Kidney (tissue), 14 donors: ENCODE data around the gene C10orf143. TPM values are rescaled to one million over a fixed set of nuclear protein-coding genes. Genes with fewer than 3 reads are reported as not detected.

ENCODE experiments used
- DNase-seq, 5 donors: peaks; one replicate each; pipeline ENCODE4 v3.0.0-alpha.2; 2013 to 2020
- FAIRE-seq: peaks from 2 replicates; lab custom pipeline; 2012; peaks lifted over from hg19 to GRCh38; lab: Jason Lieb, UNC
- H3K27ac ChIP-seq, 2 donors: one replicate each; pipeline ENCODE4 v1.7.0; 2013; ENCODE audit warnings: low read depth in 2 of 2, low read length in 2 of 2, inconsistent platforms in 1 of 2
- H3K27me3 ChIP-seq: one replicate; pipeline ENCODE4 v1.7.1; 2013; ENCODE audit warnings: low read length, inconsistent platforms; ENCODE audit not compliant: control insufficient read depth, insufficient read depth
- H3K36me3 ChIP-seq, 3 donors: one replicate each; pipeline versions ENCODE4 v1.7.0 to v1.7.1; 2013; ENCODE audit warnings: low read length in 3 of 3, control low read depth in 1 of 3, inconsistent platforms in 1 of 3; ENCODE audit not compliant: insufficient read depth in 3 of 3, control insufficient read depth in 2 of 3
- H3K4me1 ChIP-seq, 3 donors: one replicate each; pipeline versions ENCODE4 v1.7.0 to v1.7.1; 2013; ENCODE audit warnings: low read length in 3 of 3, inconsistent platforms in 1 of 3, low read depth in 1 of 3; ENCODE audit not compliant: control insufficient read depth in 2 of 3, insufficient read depth in 2 of 3
- H3K4me3 ChIP-seq, 3 donors: one replicate each; pipeline versions ENCODE4 v1.7.0 to v1.8.1; 2013; ENCODE audit warnings: low read length in 3 of 3, control low read depth in 1 of 3, inconsistent platforms in 1 of 3
- H3K9ac ChIP-seq, 3 donors: one replicate each; pipeline versions ENCODE4 v1.7.0 to v1.7.1; 2013; ENCODE audit warnings: low read length in 3 of 3, control low read depth in 1 of 3, inconsistent platforms in 1 of 3
- H3K9me3 ChIP-seq, 3 donors: one replicate each; pipeline versions ENCODE4 v1.7.0 to v1.7.1; 2013; ENCODE audit warnings: low read length in 3 of 3, control low read depth in 1 of 3, inconsistent platforms in 1 of 3; ENCODE audit not compliant: control insufficient read depth in 2 of 3, insufficient read depth in 1 of 3
- CTCF ChIP-seq: IDR thresholded peaks from 3 replicates; pipeline ENCODE4 v1.5.1; 2012; ENCODE audit warnings: mild to moderate bottlenecking, moderate library complexity, borderline replicate concordance; ENCODE audit not compliant: insufficient read depth; ENCODE audit errors: extremely low read depth
- intact Hi-C: fragments of 100-400 bp; cut with DNase I; formaldehyde crosslinking; loops from one replicate; pipeline ENCODE4 v1.11.1; 2022
- polyA plus RNA-seq: library from polyadenylated mRNA; stranded (reverse); fragments of 350-450 nt; fragmentation: Illumina TruSeq; extraction: RNeasy Lipid Tissue Mini Kit (QIAGEN cat#74804); gene quantifications from one replicate; pipeline ENCODE4 v1.2.3, GENCODE V29; 2014; ENCODE audit warnings: low read depth, low replicate concordance; ENCODE audit not compliant: insufficient read depth
- total RNA-seq: library from RNA; stranded (reverse); fragmentation: NEBNext Ultra II Directional; extraction: Animal tissue kit (Norgen Biotek cat#: 25700); gene quantifications from one replicate; pipeline ENCODE4 v1.2.1, GENCODE V29; 2021
- donor health status: control.
- donor health status: control.
- donor health status: control.
- donor health status: control.
- donor health status: control.
- donor health status: DM: yes; HTN: yes; CAD: no.
- donor health status: Normal renal cell carcinoma (clear cell type).

C10orf143 gene
- total and polyA plus RNA-seq, 2 donors from 2014 or later: 6.6 to 9.2 TPM

- no peak for TF ChIP-seq CTCF
- no peak overlapping the region for H3K27ac ChIP-seq
- no peak overlapping the region for H3K9ac ChIP-seq
- FAIRE-seq: no peak
- H3K4me3 ChIP-seq: no peak overlapping the region
- no peaks in the 10 kb centered on the region for H3K27me3 ChIP-seq
- H3K36me3 ChIP-seq: no peaks in the 10 kb centered on the region
- no peaks in the 10 kb centered on the region for H3K9me3 ChIP-seq
- intact Hi-C loops: no loop called here
- DNase-seq: peak in 1 of 5 donors; percentile 70
- H3K4me1 ChIP-seq: no peaks in the 10 kb centered on the region
Observed at GRCh38 chr10:130037169-130037661, 73.4 kb downstream of the C10orf143 start.

- Histone ChIP-seq H3K9me3 (no peaks in the 10 kb centered on the region), H3K36me3 (no peaks in the 10 kb centered on the region), H3K27me3 (no peaks in the 10 kb centered on the region), H3K4me3 (no peak overlapping the region), H3K4me1 (no peaks in the 10 kb centered on the region), H3K9ac (no peak overlapping the region), H3K27ac (no peak overlapping the region)
- intact Hi-C loops: no loop called here
- no peak for FAIRE-seq
- DNase-seq: no peak
- TF ChIP-seq CTCF: no peak
Observed at GRCh38 chr10:130036296-130037065, 74.1 kb downstream of the C10orf143 start.

- intact Hi-C loops: no loop called here
- no peak for TF ChIP-seq CTCF
- H3K9me3 ChIP-seq: no peaks in the 10 kb centered on the region
- no peak overlapping the region for H3K9ac ChIP-seq
- DNase-seq: no peak
- H3K4me1 ChIP-seq: no peaks in the 10 kb centered on the region
- no peaks in the 10 kb centered on the region for H3K27me3 ChIP-seq
- no peaks in the 10 kb centered on the region for H3K36me3 ChIP-seq
- no peak overlapping the region for H3K27ac ChIP-seq
- H3K4me3 ChIP-seq: no peak overlapping the region
- no peak for FAIRE-seq
Observed at GRCh38 chr10:130029209-130029608, 81.4 kb downstream of the C10orf143 start.
